IPS-20b (cell line): ENCODE results near the gene GALNT11.
A peak's percentile ranks its signal among the peaks of the same experiment; 100 is the strongest.
"Not testable (repeated sequence)": the region's sequence is repeated elsewhere in the genome, so short reads cannot be mapped to it uniquely, and the experiment has no call there.

Source experiments
- H3K27ac ChIP-seq: one replicate; pipeline ENCODE4 v1.5.1; 2013; ENCODE audit warnings: low read length
- H3K27me3 ChIP-seq: 2 replicates; pipeline ENCODE4 v1.6.1; 2013; ENCODE audit warnings: mild to moderate bottlenecking, low read length, inconsistent platforms; ENCODE audit not compliant: insufficient read depth
- H3K36me3 ChIP-seq: 2 replicates; pipeline ENCODE4 v1.6.1; 2013; ENCODE audit warnings: low read depth, mild to moderate bottlenecking, inconsistent platforms, low read length, moderate library complexity; ENCODE audit not compliant: insufficient read depth
- H3K4me1 ChIP-seq: 2 replicates; pipeline ENCODE4 v1.6.1; 2013; ENCODE audit warnings: mild to moderate bottlenecking, control low read depth, inconsistent platforms, low read length, moderate library complexity; ENCODE audit not compliant: insufficient read depth
- H3K4me3 ChIP-seq: 2 replicates; pipeline ENCODE4 v1.5.1; 2013; ENCODE audit warnings: mild to moderate bottlenecking, low read length, inconsistent platforms
- H3K9ac ChIP-seq: 2 replicates; pipeline ENCODE4 v1.6.1; 2013; ENCODE audit warnings: low read depth, mild to moderate bottlenecking, inconsistent platforms, low read length, moderate library complexity
- H3K9me3 ChIP-seq: 2 replicates; pipeline ENCODE4 v1.6.1; 2013; ENCODE audit warnings: mild to moderate bottlenecking, low read depth, low read length, inconsistent platforms; ENCODE audit not compliant: insufficient read depth

GALNT11 gene

DNA sequence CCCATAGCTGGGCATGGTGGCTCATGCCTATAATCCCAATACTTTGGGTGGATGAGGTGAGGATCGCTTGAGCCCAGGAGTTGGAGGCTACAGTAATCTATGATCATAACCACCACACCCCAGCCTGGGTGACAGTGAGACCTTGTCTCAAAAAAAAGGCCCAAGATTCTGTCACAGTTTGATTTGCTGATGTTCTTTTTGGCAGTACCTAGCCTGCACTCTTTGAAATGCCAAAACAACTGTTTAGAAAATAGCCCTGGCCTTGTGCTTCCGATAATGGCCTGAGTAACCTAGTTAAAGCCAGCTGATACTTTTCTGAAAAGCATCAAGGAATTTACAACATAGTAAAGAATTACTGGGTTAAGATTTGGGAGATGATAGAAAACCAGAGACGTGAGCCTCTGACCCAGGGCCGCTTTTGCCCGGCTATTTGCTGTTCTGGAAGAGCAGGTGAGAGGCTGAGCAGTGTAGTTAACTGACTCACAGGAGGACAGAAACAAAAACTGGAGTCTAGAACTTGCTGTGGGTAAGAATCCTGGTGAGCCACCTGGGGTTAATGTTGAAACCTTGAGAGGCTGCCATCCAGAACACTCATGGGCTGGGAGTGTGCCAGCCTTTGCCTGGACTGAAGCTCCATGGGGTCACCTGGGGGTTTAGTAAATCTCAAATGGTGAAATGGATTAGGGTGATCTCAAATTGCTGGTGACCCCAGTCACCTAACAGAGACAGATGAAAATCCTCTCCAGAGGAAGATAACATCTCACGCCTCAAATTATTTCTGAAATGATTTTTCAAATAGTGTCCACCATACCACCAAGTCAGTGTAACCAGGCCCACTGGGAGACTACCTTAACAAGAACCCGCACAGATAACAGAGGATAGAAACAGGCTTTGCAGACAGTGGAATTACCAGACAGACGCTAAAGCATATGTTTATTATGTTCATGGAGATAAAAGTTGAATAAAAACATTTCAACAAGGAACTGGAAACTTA is 51.8 kb downstream of the GALNT11 start:
- Histone ChIP-seq H3K27ac (peak overlapping the region; percentile 76), H3K4me3 (no peak overlapping the region), H3K9ac (peak overlapping the region; percentile 44; the same call in 1 of the 2 replicates), H3K27me3 (no peaks in the 10 kb centered on the region), H3K9me3 (no peaks in the 10 kb centered on the region), H3K36me3 (no peaks in the 10 kb centered on the region), H3K4me1 (peaks cover 42% of the 10 kb centered on the region)

DNA sequence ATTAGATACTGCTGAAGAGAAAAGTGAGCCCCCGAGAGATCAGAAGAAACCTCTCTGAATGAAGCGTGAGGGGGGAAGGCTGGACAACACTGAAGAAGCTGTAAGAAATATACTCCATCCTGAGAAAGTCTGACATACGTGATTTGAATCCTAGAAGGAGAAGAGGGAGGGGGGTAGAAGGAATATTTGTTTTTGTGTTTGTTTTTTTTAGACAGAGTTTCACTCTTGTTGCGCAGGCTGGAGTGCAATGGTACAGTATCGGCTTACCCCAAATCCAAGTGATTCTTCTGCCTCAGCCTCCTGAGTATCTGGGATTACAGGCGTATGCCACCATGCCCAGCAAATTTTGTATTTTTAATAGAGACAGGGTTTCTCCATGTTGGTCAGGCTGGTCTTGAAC is 52.6 kb downstream of the GALNT11 start:
- no peaks in the 10 kb centered on the region for H3K9me3 ChIP-seq
- no peaks in the 10 kb centered on the region for H3K27me3 ChIP-seq
- no peaks in the 10 kb centered on the region for H3K36me3 ChIP-seq
- H3K4me3 ChIP-seq, result no peak overlapping the region
- H3K4me1 ChIP-seq, result peaks cover 48% of the 10 kb centered on the region
- H3K27ac ChIP-seq, result no peak overlapping the region
- no peak overlapping the region for H3K9ac ChIP-seq

DNA sequence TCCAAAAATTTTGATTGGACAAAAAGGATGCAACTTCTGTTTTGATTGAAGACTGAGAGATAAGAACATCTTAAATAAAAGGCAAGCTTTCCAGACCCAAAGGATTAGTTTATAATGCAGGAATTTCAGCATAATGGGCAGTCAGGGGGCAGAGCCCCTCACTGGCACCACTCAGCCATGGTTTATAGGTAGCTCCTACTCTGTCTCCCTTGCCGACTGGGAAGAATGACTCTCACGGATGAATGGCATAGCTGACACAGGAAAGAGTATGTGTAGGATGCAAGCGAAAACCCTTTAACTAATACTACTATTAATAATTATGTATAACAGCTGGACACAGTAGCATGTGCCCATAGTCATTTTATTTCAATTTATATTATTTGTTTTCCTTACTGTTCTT is 53.3 kb downstream of the GALNT11 start:
- no peaks in the 10 kb centered on the region for H3K27me3 ChIP-seq
- no peaks in the 10 kb centered on the region for H3K9me3 ChIP-seq
- H3K4me3 ChIP-seq, result no peak overlapping the region
- no peak overlapping the region for H3K9ac ChIP-seq
- H3K36me3 ChIP-seq, result no peaks in the 10 kb centered on the region
- no peak overlapping the region for H3K27ac ChIP-seq
- H3K4me1 ChIP-seq, result peaks cover 46% of the 10 kb centered on the region

DNA sequence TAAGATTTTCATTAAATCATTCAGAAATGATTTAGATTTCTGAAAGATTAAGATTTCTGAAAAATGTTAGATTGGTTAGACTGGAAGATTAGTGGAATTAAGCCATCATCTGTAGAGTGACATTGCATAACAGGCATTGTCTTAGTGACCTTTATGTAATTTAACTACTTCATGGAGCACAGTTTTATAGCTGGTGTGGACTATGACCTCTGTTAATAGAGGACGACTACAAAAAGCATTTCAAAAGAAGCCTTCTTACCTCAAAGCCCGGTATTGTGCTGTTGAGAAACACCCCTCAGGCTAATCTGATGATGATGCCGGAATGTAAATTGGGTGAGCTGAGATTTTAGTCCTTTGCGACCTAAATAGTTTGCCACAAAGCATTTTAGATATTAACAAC is 55.6 kb downstream of the GALNT11 start:
- Histone ChIP-seq H3K4me3 (no peak overlapping the region), H3K9ac (no peak overlapping the region), H3K9me3 (no peaks in the 10 kb centered on the region), H3K27ac (no peak overlapping the region), H3K4me1 (peaks cover 31% of the 10 kb centered on the region), H3K27me3 (no peaks in the 10 kb centered on the region), H3K36me3 (no peaks in the 10 kb centered on the region)

DNA sequence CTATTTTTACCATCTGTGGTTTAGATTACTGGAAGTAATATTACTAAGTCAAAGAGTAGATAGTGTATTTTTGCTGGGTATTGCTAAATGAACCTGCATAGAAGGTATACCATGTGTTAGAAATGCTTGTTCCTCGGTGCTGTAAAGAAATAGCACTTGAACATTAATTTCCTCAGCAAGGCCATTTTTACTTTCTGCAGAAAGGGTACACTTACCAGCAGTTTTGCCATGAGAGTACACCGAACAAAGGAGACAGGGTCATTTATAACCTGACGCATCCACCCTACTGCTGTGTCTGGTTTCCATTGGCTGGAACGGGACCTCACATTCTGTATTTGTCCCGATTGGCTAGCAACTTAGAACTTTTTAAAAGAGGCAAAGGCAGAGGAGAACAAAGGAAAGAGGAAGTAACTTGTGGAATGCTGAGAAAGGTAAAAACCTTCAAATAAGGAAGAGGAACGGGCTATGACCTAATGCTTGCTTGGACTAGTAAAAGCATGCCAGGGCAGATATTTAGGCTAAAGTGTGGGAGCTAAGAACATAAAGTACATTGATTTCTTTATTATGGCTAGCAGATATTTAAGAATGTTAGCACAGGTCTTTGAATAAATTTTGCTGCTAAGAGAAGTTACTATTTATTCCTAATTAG is 56.7 kb downstream of the GALNT11 start:
- H3K27ac ChIP-seq, result peak overlapping the region; percentile 63
- peaks cover 23% of the 10 kb centered on the region for H3K4me1 ChIP-seq
- not testable (repeated sequence) for H3K27me3 ChIP-seq, H3K9me3 ChIP-seq, H3K36me3 ChIP-seq, H3K4me3 ChIP-seq
- peak overlapping the region; percentile 61; the same call in 1 of the 2 replicates for H3K9ac ChIP-seq

DNA sequence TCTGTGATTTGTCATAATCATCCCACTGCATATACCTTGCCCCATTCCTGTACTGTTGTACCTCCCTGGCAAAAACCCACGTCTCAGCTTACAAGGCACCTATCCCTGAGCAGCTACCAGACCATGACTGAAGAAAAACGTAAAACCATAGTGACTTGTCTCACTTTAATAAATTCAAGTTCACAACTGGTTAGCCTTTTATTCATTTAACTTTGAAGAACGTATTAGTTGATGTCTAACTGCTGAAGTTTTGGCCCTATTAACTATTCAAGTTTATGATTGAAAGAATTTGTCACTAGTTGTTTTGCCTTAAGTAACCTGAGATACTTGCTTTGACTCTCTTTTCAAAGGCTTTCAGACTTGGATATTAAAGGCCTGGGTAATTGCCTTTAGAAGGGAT is 59.7 kb downstream of the GALNT11 start:
- no peak overlapping the region for H3K9ac ChIP-seq
- peaks cover 25% of the 10 kb centered on the region for H3K9me3 ChIP-seq
- H3K27me3 ChIP-seq, result no peaks in the 10 kb centered on the region
- peaks cover 14% of the 10 kb centered on the region; the same call in 1 of the 2 replicates for H3K4me1 ChIP-seq
- H3K36me3 ChIP-seq, result no peaks in the 10 kb centered on the region
- no peak overlapping the region for H3K4me3 ChIP-seq
- H3K27ac ChIP-seq, result no peak overlapping the region

DNA sequence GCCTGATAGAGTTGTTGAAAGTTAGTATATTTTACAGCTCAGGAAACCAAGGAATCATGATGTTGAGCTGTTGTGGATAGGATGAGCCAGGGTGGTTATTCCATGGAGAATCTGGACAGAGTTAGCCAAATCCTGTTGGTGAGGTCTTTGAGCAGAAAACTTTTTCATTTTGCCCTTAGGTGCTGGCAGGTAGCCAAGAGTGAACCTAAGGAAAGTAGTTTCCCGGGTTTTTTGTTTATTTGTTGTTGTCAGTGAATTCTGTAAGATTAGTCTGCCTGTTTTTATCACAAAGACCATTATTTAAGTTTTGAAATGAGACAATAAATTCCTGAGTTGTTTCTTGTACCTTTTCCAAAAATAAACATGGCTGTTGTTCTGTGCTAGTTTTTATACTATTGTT is 61.0 kb downstream of the GALNT11 start:
- Histone ChIP-seq H3K4me1 (peaks cover 12% of the 10 kb centered on the region; the same call in 1 of the 2 replicates), H3K27ac (no peak overlapping the region), H3K27me3 (no peaks in the 10 kb centered on the region), H3K4me3 (no peak overlapping the region), H3K36me3 (no peaks in the 10 kb centered on the region), H3K9ac (no peak overlapping the region), H3K9me3 (peaks cover 25% of the 10 kb centered on the region)

DNA sequence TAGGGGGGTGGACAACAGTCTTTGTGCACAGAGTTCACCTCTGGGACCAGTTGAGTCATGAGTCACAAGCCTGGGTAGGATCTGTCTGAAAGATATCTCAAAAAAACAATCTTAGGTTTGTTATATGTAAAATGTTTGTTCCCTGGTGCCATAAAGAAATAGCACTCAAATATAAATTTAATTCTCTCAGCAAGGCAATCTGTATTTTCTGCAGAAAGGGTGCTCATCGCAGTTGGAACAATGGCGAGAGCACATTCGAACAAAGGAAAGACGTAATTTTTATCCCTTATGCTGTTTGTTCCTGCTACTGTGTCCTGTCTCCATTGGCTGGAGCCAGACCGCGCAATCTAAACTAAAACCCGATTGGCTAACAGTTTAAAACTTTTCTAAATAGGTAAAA is 63.7 kb downstream of the GALNT11 start:
- H3K27me3 ChIP-seq, result no peaks in the 10 kb centered on the region
- H3K27ac ChIP-seq, result no peak overlapping the region
- no peak overlapping the region for H3K4me3 ChIP-seq
- no peak overlapping the region for H3K9ac ChIP-seq
- no peaks in the 10 kb centered on the region for H3K36me3 ChIP-seq
- peaks cover 25% of the 10 kb centered on the region for H3K9me3 ChIP-seq
- H3K4me1 ChIP-seq, result no peaks in the 10 kb centered on the region

DNA sequence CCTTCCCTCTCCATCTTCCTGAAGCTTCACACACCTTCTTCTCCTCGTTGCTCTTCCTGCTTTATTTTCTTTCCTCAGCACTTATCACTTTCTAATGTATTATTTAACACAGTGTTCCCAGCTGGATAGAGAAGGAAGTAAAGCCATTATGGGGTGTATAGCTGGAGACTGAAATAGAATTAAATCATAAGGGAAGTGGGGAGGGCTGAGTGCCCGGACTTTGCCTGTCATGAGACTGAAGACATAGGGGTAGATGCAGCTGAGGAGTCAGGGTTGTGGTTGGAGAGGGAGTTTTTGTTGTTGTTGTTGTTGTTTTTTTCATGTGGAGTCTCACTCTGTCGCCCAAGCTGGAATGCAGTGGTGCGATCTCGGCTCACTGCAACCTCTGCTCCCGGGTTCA is 65.3 kb downstream of the GALNT11 start:
- Histone ChIP-seq H3K9me3 (peaks cover 25% of the 10 kb centered on the region), H3K36me3 (no peaks in the 10 kb centered on the region), H3K4me1 (no peaks in the 10 kb centered on the region), H3K27me3 (no peaks in the 10 kb centered on the region), H3K9ac (no peak overlapping the region), H3K27ac (no peak overlapping the region), H3K4me3 (no peak overlapping the region)

DNA sequence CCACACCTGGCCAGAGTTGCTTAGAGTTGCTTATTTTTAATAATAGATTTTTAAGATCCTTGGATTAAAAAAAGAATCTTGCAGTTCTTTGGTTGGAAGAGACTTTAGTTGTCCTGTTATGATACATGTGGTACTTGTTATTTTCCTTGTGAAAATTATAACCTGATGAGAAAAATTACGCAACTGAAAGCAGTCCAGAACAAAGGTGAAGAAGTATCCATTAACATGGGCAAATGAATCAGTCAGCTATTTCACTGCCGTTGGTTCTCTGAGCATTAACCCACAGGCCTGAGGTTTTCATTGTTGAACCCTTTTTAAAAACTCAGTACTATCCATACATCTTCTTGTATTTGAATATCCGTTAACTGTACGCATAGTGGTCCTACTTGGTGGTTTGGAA is 68.2 kb downstream of the GALNT11 start:
- Histone ChIP-seq H3K4me1 (no peaks in the 10 kb centered on the region), H3K36me3 (no peaks in the 10 kb centered on the region)

DNA sequence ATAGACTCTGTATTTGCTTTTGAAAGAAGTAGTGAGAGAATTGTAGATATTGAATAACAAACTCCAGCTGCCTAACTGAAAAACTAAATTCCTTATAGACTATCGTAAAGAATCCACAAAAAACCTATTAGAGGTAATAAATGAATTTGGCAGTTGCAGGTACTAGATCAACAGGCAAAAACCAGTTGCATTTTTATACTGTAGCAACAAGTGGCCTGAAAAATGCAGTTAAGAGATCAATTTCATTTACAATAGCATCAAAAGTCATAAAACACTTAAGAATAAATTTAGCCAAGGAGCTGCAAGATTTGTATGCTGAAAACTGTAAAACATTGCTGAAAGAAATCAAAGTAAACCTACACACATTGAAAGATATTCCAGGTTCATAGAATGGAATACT is 70.3 kb downstream of the GALNT11 start:
- Histone ChIP-seq H3K9ac (no peak overlapping the region), H3K9me3 (no peaks in the 10 kb centered on the region), H3K27ac (no peak overlapping the region), H3K27me3 (no peaks in the 10 kb centered on the region), H3K4me3 (no peak overlapping the region), H3K4me1 (no peaks in the 10 kb centered on the region), H3K36me3 (no peaks in the 10 kb centered on the region)

More for the DNA sequence above, 68.2 kb downstream of the GALNT11 start:
- Histone ChIP-seq H3K27ac (no peak overlapping the region), H3K9ac (no peak overlapping the region), H3K27me3 (no peaks in the 10 kb centered on the region), H3K4me3 (no peak overlapping the region), H3K9me3 (peaks cover 15% of the 10 kb centered on the region)

DNA sequence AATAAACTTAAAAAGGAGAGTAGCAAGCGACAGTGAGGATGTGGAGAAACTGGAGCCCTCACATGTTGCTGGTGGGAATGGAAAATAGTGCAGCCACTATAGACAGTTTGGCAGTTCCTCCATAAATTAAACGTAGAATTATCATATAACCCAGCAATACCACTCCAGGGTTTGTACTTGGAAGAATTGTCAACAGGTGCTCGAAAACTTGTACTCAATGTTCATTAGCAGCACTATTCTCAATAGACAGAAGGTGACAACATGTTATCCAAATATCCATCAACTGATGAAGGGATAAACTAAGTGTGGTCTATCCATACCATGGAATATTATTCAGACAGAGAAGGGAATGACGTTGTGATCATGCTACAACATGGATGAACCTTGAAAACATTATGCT is 71.9 kb downstream of the GALNT11 start:
- Histone ChIP-seq H3K9me3 (no peaks in the 10 kb centered on the region), H3K4me1 (no peaks in the 10 kb centered on the region), H3K27me3 (no peaks in the 10 kb centered on the region), H3K27ac (no peak overlapping the region), H3K9ac (no peak overlapping the region), H3K36me3 (no peaks in the 10 kb centered on the region), H3K4me3 (no peak overlapping the region)
